HEK293 (cell line): ENCODE measurements around the gene GCC1.

ENCODE experiments used
- CTCF ChIA-PET: fragments of 350-600 bp; formaldehyde crosslinking; extraction: SDS; loops from one replicate; lab custom pipeline; 2021; ENCODE audit warnings: antibody characterized with exemption; lab: Yijun Ruan, JAX
- POLR2A ChIA-PET: fragments of 300-600 bp; formaldehyde crosslinking; extraction: SDS; loops from one replicate; lab custom pipeline; 2020; ENCODE audit warnings: antibody characterized with exemption, inconsistent platforms; lab: Yijun Ruan, JAX
- H3K27ac ChIP-seq: fragments of 200-500 bp; sonication (Bioruptor generic); 2 replicates; pipeline ENCODE4 v1.5.1; 2014; ENCODE audit warnings: low read depth, low read length, control low read depth, inconsistent platforms; ENCODE audit errors: extremely low read depth
- H3K36me3 ChIP-seq, 2 experiments: fragments of 200-500 bp in 1 of 2; sonication (Bioruptor generic) in 1 of 2; 1 replicate in 1 of 2; 2 replicates in 1 of 2; pipeline ENCODE4 v1.5.1; 2014 to 2017; ENCODE audit warnings: inconsistent platforms in 2 of 2, low read length in 2 of 2; ENCODE audit not compliant: control insufficient read depth in 2 of 2, insufficient read depth in 1 of 2
- H3K4me1 ChIP-seq: fragments of 200-500 bp; sonication (Bioruptor generic); 2 replicates; pipeline ENCODE4 v1.5.1; 2014; ENCODE audit warnings: mild to moderate bottlenecking, low read length, inconsistent platforms; ENCODE audit not compliant: control insufficient read depth, insufficient read depth
- H3K4me3 ChIP-seq: 2 replicates; pipeline ENCODE4 v1.5.1; 2011; ENCODE audit warnings: low read depth, mild to moderate bottlenecking, control low read depth, low read length, moderate library complexity
- H3K9me3 ChIP-seq: fragments of 200-500 bp; sonication (Bioruptor generic); 2 replicates; pipeline ENCODE4 v1.5.1; 2014; ENCODE audit warnings: low read depth, low read length, inconsistent platforms; ENCODE audit not compliant: control insufficient read depth, insufficient read depth
- BCL11A ChIP-seq: fragments of 450-650 bp; formaldehyde crosslinking; IDR thresholded peaks from 2 replicates; pipeline ENCODE4 v1.5.1; 2016; ENCODE audit warnings: low read depth, missing biosample characterization, missing genetic modification characterization
- BCL6B ChIP-seq: fragments of 450-650 bp; formaldehyde crosslinking; IDR thresholded peaks from 2 replicates; pipeline ENCODE4 v1.5.1; 2017; ENCODE audit warnings: missing biosample characterization, missing genetic modification characterization
- HOXD13 ChIP-seq: sonication (generic); formaldehyde crosslinking; IDR thresholded peaks from 2 replicates; pipeline ENCODE4 v1.8.0; 2022; ENCODE audit warnings: missing genetic modification reagents, borderline replicate concordance
- OSR2 ChIP-seq: fragments of 450-650 bp; formaldehyde crosslinking; IDR thresholded peaks from 2 replicates; pipeline ENCODE4 v1.5.1; 2016; ENCODE audit warnings: missing biosample characterization, missing genetic modification characterization
- SP7 ChIP-seq: fragments of 450-650 bp; formaldehyde crosslinking; IDR thresholded peaks from 2 replicates; pipeline ENCODE4 v1.5.1; 2016; ENCODE audit warnings: missing biosample characterization, missing genetic modification characterization
- ZBTB17 ChIP-seq: fragments of 450-650 bp; formaldehyde crosslinking; IDR thresholded peaks from 2 replicates; pipeline ENCODE4 v1.5.1; 2016; ENCODE audit warnings: missing biosample characterization, missing genetic modification characterization
- ZBTB48 ChIP-seq: fragments of 450-650 bp; formaldehyde crosslinking; IDR thresholded peaks from 2 replicates; pipeline ENCODE4 v1.5.1; 2016; ENCODE audit warnings: missing biosample characterization, missing genetic modification characterization
- ZBTB49 ChIP-seq: fragments of 450-650 bp; formaldehyde crosslinking; IDR thresholded peaks from 2 replicates; pipeline ENCODE4 v1.5.1; 2016; ENCODE audit warnings: missing biosample characterization, missing genetic modification characterization, low read depth
- ZBTB6 ChIP-seq: fragments of 450-650 bp; formaldehyde crosslinking; IDR thresholded peaks from 2 replicates; pipeline ENCODE4 v1.5.1; 2017; ENCODE audit warnings: missing biosample characterization, missing genetic modification characterization
- ZNF174 ChIP-seq: fragments of 450-650 bp; formaldehyde crosslinking; IDR thresholded peaks from 2 replicates; pipeline ENCODE4 v1.5.0; 2017; ENCODE audit warnings: missing biosample characterization, mild to moderate bottlenecking, missing genetic modification characterization
- ZNF19 ChIP-seq: fragments of 450-650 bp; formaldehyde crosslinking; IDR thresholded peaks from 2 replicates; pipeline ENCODE4; 2016; ENCODE audit warnings: missing biosample characterization, missing genetic modification characterization, low read depth
- ZNF211 ChIP-seq: fragments of 450-650 bp; formaldehyde crosslinking; IDR thresholded peaks from 2 replicates; pipeline ENCODE4 v1.5.1; 2016; ENCODE audit warnings: low read depth, missing biosample characterization, missing genetic modification characterization
- ZNF394 ChIP-seq: fragments of 450-650 bp; formaldehyde crosslinking; IDR thresholded peaks from 2 replicates; pipeline ENCODE4 v1.5.1; 2016; ENCODE audit warnings: missing biosample characterization, missing genetic modification characterization, mild to moderate bottlenecking, moderate library complexity, borderline replicate concordance
- ZNF423 ChIP-seq: fragments of 450-650 bp; formaldehyde crosslinking; IDR thresholded peaks from 2 replicates; pipeline ENCODE4 v1.5.1; 2016; ENCODE audit warnings: missing biosample characterization, missing genetic modification characterization
- ZNF426 ChIP-seq: fragments of 450-650 bp; formaldehyde crosslinking; IDR thresholded peaks from 2 replicates; pipeline ENCODE4 v1.5.1; 2017; ENCODE audit warnings: missing biosample characterization, missing genetic modification characterization, mild to moderate bottlenecking, inconsistent platforms, moderate library complexity
- ZNF473 ChIP-seq: fragments of 450-650 bp; formaldehyde crosslinking; IDR thresholded peaks from 2 replicates; pipeline ENCODE4 v1.5.1; 2017; ENCODE audit warnings: missing biosample characterization, missing genetic modification characterization
- ZNF558 ChIP-seq: fragments of 450-650 bp; formaldehyde crosslinking; IDR thresholded peaks from 2 replicates; pipeline ENCODE4 v1.5.1; 2016; ENCODE audit warnings: missing biosample characterization, missing genetic modification characterization
- ZNF580 ChIP-seq: fragments of 450-650 bp; formaldehyde crosslinking; IDR thresholded peaks from 2 replicates; pipeline ENCODE4 v1.5.1; 2016; ENCODE audit warnings: missing biosample characterization, missing genetic modification characterization
- ZNF600 ChIP-seq: fragments of 450-650 bp; formaldehyde crosslinking; IDR thresholded peaks from 2 replicates; pipeline ENCODE4 v1.5.1; 2016; ENCODE audit warnings: missing biosample characterization, missing genetic modification characterization
- ZNF624 ChIP-seq: fragments of 450-650 bp; formaldehyde crosslinking; IDR thresholded peaks from 2 replicates; pipeline ENCODE4 v1.5.1; 2017; ENCODE audit warnings: missing biosample characterization, missing genetic modification characterization
- ZNF660 ChIP-seq: fragments of 450-650 bp; IDR thresholded peaks from 2 replicates; pipeline ENCODE4 v1.5.1; 2018; ENCODE audit warnings: missing biosample characterization, mild to moderate bottlenecking, missing genetic modification characterization
- ZNF707 ChIP-seq: fragments of 450-650 bp; formaldehyde crosslinking; IDR thresholded peaks from 2 replicates; pipeline ENCODE4 v1.5.1; 2016; ENCODE audit warnings: missing biosample characterization, missing genetic modification characterization
- ZNF791 ChIP-seq: fragments of 450-650 bp; formaldehyde crosslinking; IDR thresholded peaks from 2 replicates; pipeline ENCODE4 v1.5.1; 2016; ENCODE audit warnings: missing biosample characterization, missing genetic modification characterization
- ZSCAN30 ChIP-seq: fragments of 450-650 bp; IDR thresholded peaks from 2 replicates; pipeline ENCODE4 v1.5.1; 2018; ENCODE audit warnings: missing biosample characterization, mild to moderate bottlenecking, missing genetic modification characterization, moderate library complexity

The GCC1 gene

GRCh38 chr7:127582361-127582760 lies 3.0 kb downstream of the GCC1 start (continued):
- 0 out of 2 replicates have a peak, but pooled peaks have one; percentile 14 for TF ChIP-seq ZNF423 (tag by site-specific recombination)
- no peak for TF ChIP-seq BCL11A (tag by site-specific recombination)
- TF ChIP-seq ZNF707 (tag by site-specific recombination) = no peak
- TF ChIP-seq ZNF791 (tag by site-specific recombination) = no peak
- TF ChIP-seq ZBTB17 (tag by site-specific recombination) = peak; percentile 68
- TF ChIP-seq ZSCAN30 (tag by site-specific recombination) = peak; percentile 44; the same call in 1 of the 2 replicates
- peak; percentile 99 for TF ChIP-seq OSR2 (tag by site-specific recombination)
- no peak for TF ChIP-seq HOXD13 (CRISPR knock-in tag)
- no peak for TF ChIP-seq ZNF174 (tag by site-specific recombination)
- TF ChIP-seq ZNF624 = no peak
- TF ChIP-seq ZNF473 = no peak
- TF ChIP-seq ZNF211 (tag by site-specific recombination) = no peak
- peak; percentile 29; the same call in 1 of the 2 replicates for TF ChIP-seq ZNF394 (tag by site-specific recombination)
- no peak for TF ChIP-seq SP7
- TF ChIP-seq ZNF580 (tag by site-specific recombination) = no peak
- peak; percentile 81 for TF ChIP-seq ZNF660 (tag by site-specific recombination)
- TF ChIP-seq ZBTB49 (tag by site-specific recombination) = no peak
- no peak for TF ChIP-seq BCL6B (tag by site-specific recombination)
- peak; percentile 77 for TF ChIP-seq ZNF600 (tag by site-specific recombination)
- peak; percentile 91 for TF ChIP-seq ZBTB6 (tag by site-specific recombination)
- peak; percentile 78 for TF ChIP-seq ZBTB48 (tag by site-specific recombination)

- peaks cover 0 to 46% of the 10 kb centered on the region in 2 experiments; a peak in 1 of 3 replicates for H3K36me3 ChIP-seq
- no peak for TF ChIP-seq ZNF426 (tag by site-specific recombination)
- no peak for TF ChIP-seq ZNF558 (tag by site-specific recombination)
- TF ChIP-seq ZNF19 (tag by site-specific recombination) = no peak
- peaks cover 6% of the 10 kb centered on the region; the same call in 1 of the 2 replicates for H3K4me1 ChIP-seq
- POLR2A ChIA-PET = no interaction called here
- H3K4me3 ChIP-seq = no peak overlapping the region
- no peak overlapping the region for H3K27ac ChIP-seq
- no peaks in the 10 kb centered on the region for H3K9me3 ChIP-seq
- CTCF ChIA-PET = interaction anchor here (0.5 to 0.8 kb wide), 2 partner anchors 10 to 33 kb away, joined by 3 read pairs; no protein-coding TSS in a partner anchor
Observed at GRCh38 chr7:127581716-127582115, 3.7 kb downstream of the GCC1 start.
